SK-N-SH (cell line): ENCODE results near the gene TXNDC11. TPM values are rescaled to one million over a fixed set of nuclear protein-coding genes. Genes with fewer than 3 reads are reported as not detected.

Experiments used
- CTCF ChIA-PET: fragments of 300-600, 350-600 bp; formaldehyde crosslinking; extraction: SDS; loops from one replicate; lab custom pipeline; 2021; lab: Yijun Ruan, JAX
- POLR2A ChIA-PET: fragments of 350-600 bp; sonication (Branson Sonifier 250); formaldehyde crosslinking; extraction: SDS; loops from one replicate; lab custom pipeline; 2020; ENCODE audit warnings: antibody characterized with exemption, inconsistent platforms; lab: Yijun Ruan, JAX
- DNase-seq: peaks from one replicate; pipeline ENCODE4 v3.0.0; 2012
- H2AFZ ChIP-seq: fragments of 200-600 bp; sonication (generic); 2 replicates; pipeline ENCODE4 v1.8.1; 2016; ENCODE audit warnings: antibody characterized with exemption, mild to moderate bottlenecking, low read depth
- H3F3A ChIP-seq: fragments of 200-600 bp; sonication (generic); replicated peaks from 2 replicates; pipeline ENCODE3; 2016; ENCODE audit warnings: antibody characterized with exemption, mild to moderate bottlenecking; ENCODE audit not compliant: insufficient read depth
- H3K27ac ChIP-seq, 2 experiments: fragments of 200-500 bp in 1 of 2; fragments of 200-600 bp in 1 of 2; sonication (Bioruptor generic) in 1 of 2; sonication (generic), shearing (Covaris generic) in 1 of 2; 2 replicates each; pipeline versions ENCODE4 v1.5.1 to v1.6.1; 2014 to 2016; ENCODE audit warnings: low read depth in 2 of 2, inconsistent platforms in 1 of 2, low read length in 1 of 2, mild to moderate bottlenecking in 1 of 2, mixed read lengths in 1 of 2
- H3K27me3 ChIP-seq: fragments of 200-600 bp; sonication (generic), shearing (Covaris generic); 2 replicates; pipeline ENCODE4 v1.6.1; 2016; ENCODE audit warnings: mixed run types; ENCODE audit not compliant: insufficient read depth
- H3K36me3 ChIP-seq, 2 experiments: fragments of 200-500 bp in 1 of 2; fragments of 200-600 bp in 1 of 2; sonication (Bioruptor generic) in 1 of 2; sonication (generic) in 1 of 2; replicated peaks in 1 of 2; 2 replicates each; pipeline versions ENCODE3 to v1.5.1; 2014 to 2016; ENCODE audit warnings: low read length in 1 of 2, mild to moderate bottlenecking in 1 of 2; ENCODE audit not compliant: insufficient read depth in 2 of 2, control insufficient read depth in 1 of 2
- H3K4me1 ChIP-seq, 2 experiments: fragments of 200-500 bp in 1 of 2; fragments of 200-600 bp in 1 of 2; sonication (Bioruptor generic) in 1 of 2; sonication (generic), shearing (Covaris generic) in 1 of 2; 2 replicates each; pipeline versions ENCODE4 v1.5.1 to v1.6.1; 2014 to 2016; ENCODE audit warnings: low read depth in 1 of 2, low read length in 1 of 2, mixed run types in 1 of 2; ENCODE audit not compliant: insufficient read depth in 2 of 2, control insufficient read depth in 1 of 2
- H3K4me2 ChIP-seq: fragments of 200-600 bp; sonication (generic), shearing (Covaris generic); 2 replicates; pipeline ENCODE4 v1.6.1; 2017; ENCODE audit warnings: mixed run types
- H3K4me3 ChIP-seq, 2 experiments: fragments of 200-500 bp in 1 of 2; fragments of 200-600 bp in 1 of 2; sonication (Bioruptor generic) in 1 of 2; sonication (generic), shearing (Covaris generic) in 1 of 2; 2 replicates each; pipeline versions ENCODE4 v1.5.1 to v1.8.1; 2014 to 2016; ENCODE audit warnings: low read depth in 2 of 2, inconsistent platforms in 1 of 2, low read length in 1 of 2, mild to moderate bottlenecking in 1 of 2, mixed read lengths in 1 of 2, moderate library complexity in 1 of 2
- H3K79me2 ChIP-seq: fragments of 200-600 bp; sonication (generic); 2 replicates; pipeline ENCODE4 v1.8.1; 2017; ENCODE audit warnings: mild to moderate bottlenecking; ENCODE audit not compliant: insufficient read depth
- H3K9ac ChIP-seq: fragments of 200-600 bp; sonication (generic); 2 replicates; pipeline ENCODE4 v1.6.1; 2017; ENCODE audit warnings: mixed run types
- H3K9me2 ChIP-seq: fragments of 200-600 bp; sonication (generic); 2 replicates; pipeline ENCODE4 v1.6.1; 2017; ENCODE audit warnings: mixed run types
- H3K9me3 ChIP-seq: fragments of 200-600 bp; sonication (generic); 2 replicates; pipeline ENCODE4 v1.6.1; 2017; ENCODE audit warnings: mixed run types, mild to moderate bottlenecking, moderate library complexity
- H4K20me1 ChIP-seq: fragments of 200-600 bp; sonication (generic); 2 replicates; pipeline ENCODE4 v1.6.1; 2017; ENCODE audit warnings: mild to moderate bottlenecking, mixed run types; ENCODE audit not compliant: insufficient read depth
- CTCF ChIP-seq: fragments of 200-600 bp; sonication (generic); IDR thresholded peaks from 2 replicates; pipeline ENCODE4 v1.6.1; 2017; ENCODE audit warnings: antibody characterized with exemption, mild to moderate bottlenecking, moderate library complexity
- FOSL2 ChIP-seq: IDR thresholded peaks from 2 replicates; pipeline ENCODE4 v1.4.0; 2012; ENCODE audit warnings: low read depth, mild to moderate bottlenecking, moderate library complexity, borderline replicate concordance
- GATA2 ChIP-seq: sonication (generic); formaldehyde crosslinking; IDR thresholded peaks from 2 replicates; pipeline ENCODE4 v1.5.0; 2020; ENCODE audit warnings: mild to moderate bottlenecking, missing genetic modification reagents
- IRF3 ChIP-seq: fragments of 150-350 bp; IDR thresholded peaks from 2 replicates; pipeline ENCODE4 v1.6.1; 2016; ENCODE audit warnings: mild to moderate bottlenecking, low read depth, low read length
- NRF1 ChIP-seq: IDR thresholded peaks from 2 replicates; pipeline ENCODE4 v1.6.1; 2012; ENCODE audit warnings: low read depth, mild to moderate bottlenecking, low read length
- RAD21 ChIP-seq: IDR thresholded peaks from 2 replicates; pipeline ENCODE4 v1.6.1; 2012; ENCODE audit warnings: mild to moderate bottlenecking, low read length
- SMC3 ChIP-seq: IDR thresholded peaks from 2 replicates; pipeline ENCODE4 v1.6.1; 2012; ENCODE audit warnings: low read depth, low read length, improper control_type of control experiment
- YY1 ChIP-seq: IDR thresholded peaks from 2 replicates; pipeline ENCODE4 v1.4.0; 2012; ENCODE audit warnings: low read depth, mild to moderate bottlenecking
- WGBS: methylation state at CpG from one replicate; pipeline ENCODE4 v1.1.6; 2017; ENCODE audit warnings: low lambda C conversion rate; 5-methylcytosine and 5-hydroxymethylcytosine counted together
- polyA plus RNA-seq, 3 experiments: library from polyadenylated mRNA; depleted of rRNA; stranded (reverse); fragments of >200 nt; gene quantifications; 2 replicates each; pipeline ENCODE4 v1.2.3, GENCODE V29; 2012
- TF ChIP-seq, protein P1 (sequence below): IDR thresholded peaks from 2 replicates; pipeline ENCODE4; 2012
- TF ChIP-seq, protein P2 (sequence below): IDR thresholded peaks from 2 replicates; pipeline ENCODE4 v1.4.0; 2012; ENCODE audit warnings: low read depth

Gene TXNDC11
- polyA plus RNA-seq, 1 of the 3 experiments (the other 2 are of a cell fraction) = 37.0 TPM

DNA sequence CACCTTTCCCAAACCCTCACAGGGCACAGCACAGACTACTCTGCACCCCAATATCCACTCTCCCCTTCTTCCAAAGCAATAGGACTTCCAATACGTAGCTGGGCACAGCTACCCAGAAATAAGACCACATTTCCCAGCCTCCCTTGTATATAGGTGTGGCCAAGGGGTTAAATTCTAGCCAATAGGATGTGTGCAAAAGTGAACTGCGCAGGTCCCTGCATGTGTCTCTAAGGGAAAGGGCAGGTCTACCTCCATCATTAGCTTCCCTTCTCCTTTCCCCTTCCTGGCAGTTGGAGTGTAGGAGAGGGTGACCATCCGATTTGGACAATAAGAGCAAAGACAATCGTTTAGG lies 99.9 kb downstream of the TXNDC11 start:
- ChIA-PET POLR2A (no interaction called here), CTCF (interaction anchor here (0.7 to 4.3 kb wide), 10 partner anchors 17 to 246 kb away, joined by 3 to 38 read pairs (median 3); no protein-coding TSS in a partner anchor)
- H3K9ac ChIP-seq = no peak overlapping the region
- WGBS = 71% methylated on average over 4 of the region's 4 CpGs
- DNase-seq = no peak
- H3K4me1 ChIP-seq = peaks cover 8 to 10% of the 10 kb centered on the region in 2 experiments; a peak in 3 of 4 replicates
- H3K9me3 ChIP-seq = no peaks in the 10 kb centered on the region
- no peaks in the 10 kb centered on the region for H4K20me1 ChIP-seq
- H3K27me3 ChIP-seq = no peaks in the 10 kb centered on the region
- H3K27ac ChIP-seq = no peak overlapping the region
- no peaks in the 10 kb centered on the region for H3K36me3 ChIP-seq
- H2AFZ ChIP-seq = no peak overlapping the region
- H3F3A ChIP-seq = peaks cover 8% of the 10 kb centered on the region
- no peak for TF ChIP-seq YY1
- TF ChIP-seq, all 33 proteins: peak for 0
- H3K79me2 ChIP-seq = no peaks in the 10 kb centered on the region
- H3K4me3 ChIP-seq = no peak overlapping the region
- no peak overlapping the region for H3K4me2 ChIP-seq
- no peaks in the 10 kb centered on the region for H3K9me2 ChIP-seq

- Histone ChIP-seq H3F3A (peaks cover 8% of the 10 kb centered on the region), H3K4me3 (no peak overlapping the region), H3K36me3 (no peaks in the 10 kb centered on the region), H3K9me3 (no peaks in the 10 kb centered on the region), H3K27ac (peak overlapping the region in 1 of 2 experiments; percentile 89; a peak in 2 of 4 replicates), H3K9ac (peak overlapping the region; percentile 43; the same call in 1 of the 2 replicates), H3K79me2 (no peaks in the 10 kb centered on the region), H3K27me3 (no peaks in the 10 kb centered on the region), H3K4me1 (peaks cover 8 to 10% of the 10 kb centered on the region in 2 experiments; a peak in 3 of 4 replicates), H3K9me2 (no peaks in the 10 kb centered on the region), H2AFZ (peak overlapping the region; percentile 63; the same call in 1 of the 2 replicates)
- peak; percentile 58 for DNase-seq
- 55% methylated on average over 20 of the region's 20 CpGs for WGBS
- POLR2A ChIA-PET = no interaction called here
- TF ChIP-seq, protein P1, sequence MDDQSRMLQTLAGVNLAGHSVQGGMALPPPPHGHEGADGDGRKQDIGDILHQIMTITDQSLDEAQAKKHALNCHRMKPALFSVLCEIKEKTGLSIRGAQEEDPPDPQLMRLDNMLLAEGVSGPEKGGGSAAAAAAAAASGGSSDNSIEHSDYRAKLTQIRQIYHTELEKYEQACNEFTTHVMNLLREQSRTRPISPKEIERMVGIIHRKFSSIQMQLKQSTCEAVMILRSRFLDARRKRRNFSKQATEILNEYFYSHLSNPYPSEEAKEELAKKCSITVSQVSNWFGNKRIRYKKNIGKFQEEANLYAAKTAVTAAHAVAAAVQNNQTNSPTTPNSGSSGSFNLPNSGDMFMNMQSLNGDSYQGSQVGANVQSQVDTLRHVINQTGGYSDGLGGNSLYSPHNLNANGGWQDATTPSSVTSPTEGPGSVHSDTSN = no peak
- TF ChIP-seq IRF3 = no peak
- peak; percentile 86 for TF ChIP-seq RAD21
- TF ChIP-seq FOSL2 = no peak
- peak; percentile 51; the same call in 1 of the 2 replicates for TF ChIP-seq GATA2 (CRISPR knock-in tag)
- TF ChIP-seq SMC3 = peak; percentile 65
- TF ChIP-seq NRF1 = no peak
- TF ChIP-seq CTCF = peak; percentile 83
- TF ChIP-seq, protein P2, sequence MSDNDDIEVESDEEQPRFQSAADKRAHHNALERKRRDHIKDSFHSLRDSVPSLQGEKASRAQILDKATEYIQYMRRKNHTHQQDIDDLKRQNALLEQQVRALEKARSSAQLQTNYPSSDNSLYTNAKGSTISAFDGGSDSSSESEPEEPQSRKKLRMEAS = no peak
- TF ChIP-seq, all 33 proteins: peak for 4
- CTCF ChIA-PET = interaction anchor here (0.6 to 4.3 kb wide), 36 partner anchors 9 to 677 kb away, joined by 3 to 38 read pairs (median 4); partner anchors contain the start of gene LITAF
- H4K20me1 ChIP-seq = no peaks in the 10 kb centered on the region
- peak overlapping the region; percentile 50; the same call in 1 of the 2 replicates for H3K4me2 ChIP-seq
These were observed 101.5 kb downstream of the TXNDC11 start for GRCh38 chr16:11640987-11641817.
